ENCODE results near the gene THSD1. TPM values are rescaled to one million over a fixed set of nuclear protein-coding genes. Genes with fewer than 3 reads are reported as not detected.

Gene THSD1
- total and polyA plus RNA-seq, 9 of the 15 experiments (the other 6 are each of a cell fraction or from before 2014, with no cell fraction given): 0.01 to 0.11 (median 0.04) TPM; not detected in 2

- TF ChIP-seq TCF7 (IDR thresholded peaks at IDR 0.05; ENCODE audit: borderline replicate concordance): no peak
- TF ChIP-seq ZBTB7A (IDR thresholded peaks at IDR 0.05; ENCODE audit: borderline replicate concordance, control insufficient read depth, low read depth, low read length): peak; percentile 54; the same call in 1 of the 2 replicates
- TF ChIP-seq HOMEZ (CRISPR knock-in tag; IDR thresholded peaks at IDR 0.05): 0 out of 2 replicates have a peak, but pooled peaks have one; percentile 49
- peak; percentile 63; the same call in 1 of the 2 replicates for TF ChIP-seq DEAF1 (CRISPR knock-in tag; IDR thresholded peaks at IDR 0.05)
- peak; percentile 93 for TF ChIP-seq STAG1 (CRISPR knock-in tag; IDR thresholded peaks at IDR 0.05; ENCODE audit: borderline replicate concordance)
- no peak for TF ChIP-seq ZNF699 (CRISPR knock-in tag; IDR thresholded peaks at IDR 0.05; ENCODE audit: insufficient replicate concordance)
- 0 out of 4 replicates have a peak, but pooled peaks of 1 of the 2 experiments have one; percentile 36 for TF ChIP-seq KDM4B (IDR thresholded peaks at IDR 0.05; ENCODE audit: borderline replicate concordance in 2 of 2, low read depth in 1 of 2)
- TF ChIP-seq ZBTB11 (CRISPR knock-in tag; IDR thresholded peaks at IDR 0.05): peak; percentile 52 to 95 (median 77); a peak in 5 of 6 replicates
- TF ChIP-seq EP400 (IDR thresholded peaks at IDR 0.05): peak; percentile 67; the same call in 1 of the 2 replicates
- TF ChIP-seq ZNF592 (IDR thresholded peaks at IDR 0.05): 0 out of 2 replicates have a peak, but pooled peaks have one; percentile 30
- TF ChIP-seq MNT (conservative IDR thresholded peaks at IDR 0.05): peak; percentile 30 to 57; a peak in 2 of 4 replicates
Measured at GRCh38 chr13:52450012-52450792, 44.2 kb upstream of the THSD1 start, which contains the start of gene VPS36 (continued).

Data from K562 (cell line).